ENCODE results near the gene CCDC159. TPM values are rescaled to one million over a fixed set of nuclear protein-coding genes. Genes with fewer than 3 reads are reported as not detected.

The CCDC159 gene
- total RNA-seq, 1 donor from 2014 or later = 22.3 TPM

- Mint-ChIP-seq H3K4me3 (ENCODE audit: unreplicated experiment) (peak overlapping the region; percentile 47), H3K36me3 (ENCODE audit: low read depth, unreplicated experiment) (peaks cover 5% of the 10 kb centered on the region), H3K27ac (ENCODE audit: unreplicated experiment) (peak overlapping the region; percentile 67), H3K27me3 (ENCODE audit: unreplicated experiment) (peaks cover 5% of the 10 kb centered on the region), H3K9me3 (ENCODE audit: unreplicated experiment) (no peaks in the 10 kb centered on the region), H3K4me1 (ENCODE audit: unreplicated experiment) (peaks cover 26% of the 10 kb centered on the region)
- TF ChIP-seq, protein P1, sequence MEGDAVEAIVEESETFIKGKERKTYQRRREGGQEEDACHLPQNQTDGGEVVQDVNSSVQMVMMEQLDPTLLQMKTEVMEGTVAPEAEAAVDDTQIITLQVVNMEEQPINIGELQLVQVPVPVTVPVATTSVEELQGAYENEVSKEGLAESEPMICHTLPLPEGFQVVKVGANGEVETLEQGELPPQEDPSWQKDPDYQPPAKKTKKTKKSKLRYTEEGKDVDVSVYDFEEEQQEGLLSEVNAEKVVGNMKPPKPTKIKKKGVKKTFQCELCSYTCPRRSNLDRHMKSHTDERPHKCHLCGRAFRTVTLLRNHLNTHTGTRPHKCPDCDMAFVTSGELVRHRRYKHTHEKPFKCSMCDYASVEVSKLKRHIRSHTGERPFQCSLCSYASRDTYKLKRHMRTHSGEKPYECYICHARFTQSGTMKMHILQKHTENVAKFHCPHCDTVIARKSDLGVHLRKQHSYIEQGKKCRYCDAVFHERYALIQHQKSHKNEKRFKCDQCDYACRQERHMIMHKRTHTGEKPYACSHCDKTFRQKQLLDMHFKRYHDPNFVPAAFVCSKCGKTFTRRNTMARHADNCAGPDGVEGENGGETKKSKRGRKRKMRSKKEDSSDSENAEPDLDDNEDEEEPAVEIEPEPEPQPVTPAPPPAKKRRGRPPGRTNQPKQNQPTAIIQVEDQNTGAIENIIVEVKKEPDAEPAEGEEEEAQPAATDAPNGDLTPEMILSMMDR (IDR thresholded peaks at IDR 0.05; ENCODE audit: unreplicated experiment) = no peak
- DNase-seq (ENCODE audit: low spot score) = no peak
Observed at GRCh38 chr19:11324079-11324661, 22.1 kb upstream of the CCDC159 start.

DNA sequence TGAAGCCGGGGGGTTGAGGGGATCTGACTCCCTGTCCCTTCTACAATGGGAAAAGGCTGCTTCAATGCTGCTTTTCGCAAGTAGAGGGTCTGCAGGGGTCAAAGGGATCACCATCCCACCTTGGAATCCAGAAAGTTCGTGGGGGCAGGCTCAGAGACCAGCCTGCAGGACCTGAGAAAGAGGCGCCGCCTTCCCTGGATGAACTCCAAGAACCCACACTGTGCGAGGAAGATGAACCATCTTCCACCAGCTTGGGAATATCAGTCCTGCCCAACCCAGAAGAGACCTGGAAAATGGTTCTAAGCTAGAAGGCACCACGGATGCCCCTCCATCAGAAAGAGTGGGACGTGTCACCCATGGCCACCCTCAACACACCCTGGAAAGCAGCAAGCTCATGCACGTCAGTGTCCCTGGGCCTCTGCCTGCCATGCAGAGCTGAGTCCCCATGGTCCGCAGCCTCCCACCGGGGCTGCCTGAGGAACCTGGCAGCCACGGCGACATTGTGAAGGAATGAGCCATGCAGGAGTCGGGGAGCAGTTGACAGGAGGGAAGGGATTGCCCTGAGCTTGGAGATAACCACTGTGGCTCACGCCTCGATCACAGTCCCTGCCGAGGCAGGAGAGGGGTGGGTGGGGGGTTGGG, 21.4 kb upstream of the CCDC159 start:
- Mint-ChIP-seq H3K4me1 (ENCODE audit: unreplicated experiment) (peaks cover 26% of the 10 kb centered on the region), H3K9me3 (ENCODE audit: unreplicated experiment) (no peaks in the 10 kb centered on the region), H3K27ac (ENCODE audit: unreplicated experiment) (no peak overlapping the region), H3K36me3 (ENCODE audit: low read depth, unreplicated experiment) (peaks cover 5% of the 10 kb centered on the region), H3K27me3 (ENCODE audit: unreplicated experiment) (peaks cover 2% of the 10 kb centered on the region), H3K4me3 (ENCODE audit: unreplicated experiment) (peak overlapping the region; percentile 47)
- TF ChIP-seq, protein P1 (IDR thresholded peaks at IDR 0.05; ENCODE audit: unreplicated experiment) = no peak
- DNase-seq (ENCODE audit: low spot score) = no peak

- no peak overlapping the region for H3K27ac Mint-ChIP-seq (ENCODE audit: unreplicated experiment)
- DNase-seq (ENCODE audit: low spot score) = no peak
- H3K4me3 Mint-ChIP-seq (ENCODE audit: unreplicated experiment) = no peak overlapping the region
- TF ChIP-seq, protein P1 (IDR thresholded peaks at IDR 0.05; ENCODE audit: unreplicated experiment) = no peak
- no peaks in the 10 kb centered on the region for H3K9me3 Mint-ChIP-seq (ENCODE audit: unreplicated experiment)
- peaks cover 24% of the 10 kb centered on the region for H3K4me1 Mint-ChIP-seq (ENCODE audit: unreplicated experiment)
- H3K27me3 Mint-ChIP-seq (ENCODE audit: unreplicated experiment) = peaks cover 2% of the 10 kb centered on the region
- H3K36me3 Mint-ChIP-seq (ENCODE audit: low read depth, unreplicated experiment) = peaks cover 5% of the 10 kb centered on the region
Observed at GRCh38 chr19:11325544-11325943, 20.8 kb upstream of the CCDC159 start.

DNA sequence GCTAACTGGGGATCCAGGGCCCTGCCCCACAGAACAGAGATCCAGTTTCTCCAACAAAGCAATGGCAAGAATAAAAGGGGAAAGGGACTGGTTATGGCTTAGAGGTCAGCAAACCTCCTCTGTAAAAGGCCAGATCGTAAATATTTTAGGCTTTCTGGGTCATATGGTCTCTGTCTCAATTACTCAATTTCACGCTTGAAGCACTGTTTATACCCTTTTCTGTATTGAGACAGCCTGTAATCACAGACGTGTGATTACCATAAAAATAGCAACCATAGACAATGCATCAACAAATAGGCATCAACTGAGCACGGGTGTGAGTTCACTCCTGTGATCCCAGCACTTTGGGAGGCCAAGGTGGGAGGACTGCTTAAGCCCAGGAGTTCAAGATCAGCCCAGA, 16.2 kb upstream of the CCDC159 start:
- no peak for DNase-seq (ENCODE audit: low spot score)
- Mint-ChIP-seq H3K4me3 (ENCODE audit: unreplicated experiment) (no peak overlapping the region), H3K27ac (ENCODE audit: unreplicated experiment) (no peak overlapping the region)

GRCh38 chr19:11331502-11331901, 14.8 kb upstream of the CCDC159 start:
- H3K27me3 Mint-ChIP-seq (ENCODE audit: unreplicated experiment) = peaks cover 2% of the 10 kb centered on the region
- H3K36me3 Mint-ChIP-seq (ENCODE audit: low read depth, unreplicated experiment) = peaks cover 30% of the 10 kb centered on the region
- H3K4me1 Mint-ChIP-seq (ENCODE audit: unreplicated experiment) = no peaks in the 10 kb centered on the region
- H3K9me3 Mint-ChIP-seq (ENCODE audit: unreplicated experiment) = no peaks in the 10 kb centered on the region
- no peak for DNase-seq (ENCODE audit: low spot score)
- H3K27ac Mint-ChIP-seq (ENCODE audit: unreplicated experiment) = peak overlapping the region; percentile 31
- peak overlapping the region; percentile 27 for H3K4me3 Mint-ChIP-seq (ENCODE audit: unreplicated experiment)
- TF ChIP-seq, protein P1 (IDR thresholded peaks at IDR 0.05; ENCODE audit: unreplicated experiment) = no peak

More for the DNA sequence above, 16.2 kb upstream of the CCDC159 start:
- TF ChIP-seq, protein P1 (IDR thresholded peaks at IDR 0.05; ENCODE audit: unreplicated experiment) = no peak
- Mint-ChIP-seq H3K36me3 (ENCODE audit: low read depth, unreplicated experiment) (peaks cover 20% of the 10 kb centered on the region), H3K27me3 (ENCODE audit: unreplicated experiment) (no peaks in the 10 kb centered on the region), H3K4me1 (ENCODE audit: unreplicated experiment) (no peaks in the 10 kb centered on the region), H3K9me3 (ENCODE audit: unreplicated experiment) (no peaks in the 10 kb centered on the region)

All from endothelial cell (in vitro differentiated cells).